Stimulated activated memory B cell treated with anti-CD40 and anti-IgM and Interleukin-4, amounts not matched to agents 10 μg/mL and 1 μg/mL and 100 μg/mL, for 72 hours (primary cell): ENCODE data around the gene PSEN1.
"Not testable (repeated sequence)": the region's sequence is repeated elsewhere in the genome, so short reads cannot be mapped to it uniquely, and the experiment has no call there.

ENCODE experiments used
- ATAC-seq: fragments of 150-1000 bp; cut with Tn5 transposase; 2 replicates; pipeline ENCODE4 v1.10.0; 2021
- H3K27ac Mint-ChIP-seq: one replicate; pipeline ENCODE4 v1.8.0; 2022; ENCODE audit warnings: mild to moderate bottlenecking, mixed read lengths
- H3K27me3 Mint-ChIP-seq: one replicate; pipeline ENCODE4 v1.8.0; 2022; ENCODE audit warnings: mixed read lengths
- H3K36me3 Mint-ChIP-seq: one replicate; pipeline ENCODE4 v1.8.0; 2022; ENCODE audit warnings: mixed read lengths
- H3K4me1 Mint-ChIP-seq: one replicate; pipeline ENCODE4 v1.8.0; 2022; ENCODE audit warnings: mixed read lengths
- H3K4me3 Mint-ChIP-seq: one replicate; pipeline ENCODE4 v1.8.0; 2022; ENCODE audit warnings: mild to moderate bottlenecking, moderate library complexity, mixed read lengths
- H3K9me3 Mint-ChIP-seq: one replicate; pipeline ENCODE4 v1.8.0; 2022; ENCODE audit warnings: mixed read lengths

Gene PSEN1

GRCh38 chr14:73143003-73143402, 6.7 kb downstream of the PSEN1 start:
- Mint-ChIP-seq H3K4me3 (no peak overlapping the region), H3K36me3 (peaks cover 17% of the 10 kb centered on the region), H3K27me3 (no peaks in the 10 kb centered on the region), H3K27ac (peak overlapping the region; percentile 44), H3K4me1 (peaks cover 42% of the 10 kb centered on the region), H3K9me3 (no peaks in the 10 kb centered on the region)
- ATAC-seq, result no peak

GRCh38 chr14:73143617-73144016, 7.3 kb downstream of the PSEN1 start:
- Mint-ChIP-seq H3K27me3 (no peaks in the 10 kb centered on the region), H3K9me3 (no peaks in the 10 kb centered on the region), H3K36me3 (peaks cover 23% of the 10 kb centered on the region), H3K4me1 (peaks cover 42% of the 10 kb centered on the region), H3K4me3 (no peak overlapping the region), H3K27ac (peak overlapping the region; percentile 44)
- ATAC-seq, result no peak

- Mint-ChIP-seq H3K4me1 (peaks cover 42% of the 10 kb centered on the region), H3K27ac (no peak overlapping the region), H3K4me3 (no peak overlapping the region), H3K27me3 (no peaks in the 10 kb centered on the region), H3K9me3 (no peaks in the 10 kb centered on the region), H3K36me3 (peaks cover 30% of the 10 kb centered on the region)
- no peak for ATAC-seq
Observed at GRCh38 chr14:73145371-73145770, 9.1 kb downstream of the PSEN1 start.

GRCh38 chr14:73146111-73146510, 9.8 kb downstream of the PSEN1 start:
- H3K4me1 Mint-ChIP-seq, result peaks cover 35% of the 10 kb centered on the region
- no peak for ATAC-seq
- no peaks in the 10 kb centered on the region for H3K27me3 Mint-ChIP-seq
- H3K36me3 Mint-ChIP-seq, result peaks cover 25% of the 10 kb centered on the region
- no peaks in the 10 kb centered on the region for H3K9me3 Mint-ChIP-seq
- no peak overlapping the region for H3K4me3 Mint-ChIP-seq
- no peak overlapping the region for H3K27ac Mint-ChIP-seq

GRCh38 chr14:73149753-73150152, 13.4 kb downstream of the PSEN1 start:
- no peak overlapping the region for H3K27ac Mint-ChIP-seq
- no peak overlapping the region for H3K4me3 Mint-ChIP-seq
- H3K4me1 Mint-ChIP-seq, result peaks cover 15% of the 10 kb centered on the region
- no peaks in the 10 kb centered on the region for H3K9me3 Mint-ChIP-seq
- no peaks in the 10 kb centered on the region for H3K27me3 Mint-ChIP-seq
- H3K36me3 Mint-ChIP-seq, result peaks cover 28% of the 10 kb centered on the region
- ATAC-seq, result no peak

- Mint-ChIP-seq H3K9me3 (no peaks in the 10 kb centered on the region), H3K36me3 (peaks cover 40% of the 10 kb centered on the region), H3K4me1 (no peaks in the 10 kb centered on the region), H3K27ac (no peak overlapping the region), H3K27me3 (no peaks in the 10 kb centered on the region), H3K4me3 (no peak overlapping the region)
- no peak for ATAC-seq
Observed at GRCh38 chr14:73153272-73153671, 17.0 kb downstream of the PSEN1 start.

- Mint-ChIP-seq H3K36me3 (peaks cover 71% of the 10 kb centered on the region), H3K9me3 (no peaks in the 10 kb centered on the region), H3K4me3 (no peak overlapping the region), H3K4me1 (no peaks in the 10 kb centered on the region), H3K27me3 (no peaks in the 10 kb centered on the region), H3K27ac (no peak overlapping the region)
- no peak for ATAC-seq
Observed at GRCh38 chr14:73162251-73162650, 25.9 kb downstream of the PSEN1 start.

GRCh38 chr14:73166399-73166798, 30.1 kb downstream of the PSEN1 start:
- H3K4me1 Mint-ChIP-seq, result no peaks in the 10 kb centered on the region
- no peaks in the 10 kb centered on the region for H3K27me3 Mint-ChIP-seq
- H3K27ac Mint-ChIP-seq, result no peak overlapping the region
- no peaks in the 10 kb centered on the region for H3K9me3 Mint-ChIP-seq
- ATAC-seq, result no peak
- no peak overlapping the region for H3K4me3 Mint-ChIP-seq
- peaks cover 65% of the 10 kb centered on the region for H3K36me3 Mint-ChIP-seq

- no peak overlapping the region for H3K27ac Mint-ChIP-seq
- no peaks in the 10 kb centered on the region for H3K4me1 Mint-ChIP-seq
- H3K27me3 Mint-ChIP-seq, result no peaks in the 10 kb centered on the region
- no peaks in the 10 kb centered on the region for H3K9me3 Mint-ChIP-seq
- no peak overlapping the region for H3K4me3 Mint-ChIP-seq
- peaks cover 65% of the 10 kb centered on the region for H3K36me3 Mint-ChIP-seq
- no peak for ATAC-seq
Observed at GRCh38 chr14:73167727-73168126, 31.4 kb downstream of the PSEN1 start.

- no peaks in the 10 kb centered on the region for H3K4me1 Mint-ChIP-seq
- H3K4me3 Mint-ChIP-seq, result no peak overlapping the region
- no peak overlapping the region for H3K27ac Mint-ChIP-seq
- peaks cover 68% of the 10 kb centered on the region for H3K36me3 Mint-ChIP-seq
- H3K27me3 Mint-ChIP-seq, result no peaks in the 10 kb centered on the region
- no peaks in the 10 kb centered on the region for H3K9me3 Mint-ChIP-seq
- no peak for ATAC-seq
Observed at GRCh38 chr14:73168274-73168673, 32.0 kb downstream of the PSEN1 start.

- Mint-ChIP-seq H3K4me3 (no peak overlapping the region), H3K27me3 (no peaks in the 10 kb centered on the region), H3K9me3 (no peaks in the 10 kb centered on the region), H3K36me3 (peaks cover 68% of the 10 kb centered on the region), H3K4me1 (no peaks in the 10 kb centered on the region), H3K27ac (no peak overlapping the region)
- no peak for ATAC-seq
Observed at GRCh38 chr14:73168691-73169090, 32.4 kb downstream of the PSEN1 start.

- H3K4me1 Mint-ChIP-seq, H3K27me3 Mint-ChIP-seq, H3K27ac Mint-ChIP-seq, H3K9me3 Mint-ChIP-seq, H3K4me3 Mint-ChIP-seq, ATAC-seq: not testable (repeated sequence)
- peaks cover 68% of the 10 kb centered on the region for H3K36me3 Mint-ChIP-seq
Observed at GRCh38 chr14:73169855-73170254, 33.5 kb downstream of the PSEN1 start.

GRCh38 chr14:73170686-73171085, 34.4 kb downstream of the PSEN1 start:
- Mint-ChIP-seq H3K27ac (no peak overlapping the region), H3K4me1 (no peaks in the 10 kb centered on the region), H3K9me3 (no peaks in the 10 kb centered on the region), H3K4me3 (no peak overlapping the region), H3K36me3 (peaks cover 69% of the 10 kb centered on the region), H3K27me3 (no peaks in the 10 kb centered on the region)
- no peak for ATAC-seq

GRCh38 chr14:73172500-73172899, 36.2 kb downstream of the PSEN1 start:
- Mint-ChIP-seq H3K27me3 (no peaks in the 10 kb centered on the region), H3K4me3 (no peak overlapping the region), H3K27ac (no peak overlapping the region), H3K4me1 (no peaks in the 10 kb centered on the region), H3K36me3 (peaks cover 76% of the 10 kb centered on the region), H3K9me3 (no peaks in the 10 kb centered on the region)
- ATAC-seq, result no peak

- H3K27me3 Mint-ChIP-seq, result no peaks in the 10 kb centered on the region
- no peaks in the 10 kb centered on the region for H3K4me1 Mint-ChIP-seq
- H3K36me3 Mint-ChIP-seq, result peaks cover 74% of the 10 kb centered on the region
- H3K4me3 Mint-ChIP-seq, result no peak overlapping the region
- ATAC-seq, result no peak
- no peaks in the 10 kb centered on the region for H3K9me3 Mint-ChIP-seq
- no peak overlapping the region for H3K27ac Mint-ChIP-seq
Observed at GRCh38 chr14:73173092-73173735, 36.9 kb downstream of the PSEN1 start.

GRCh38 chr14:73176685-73177084, 40.4 kb downstream of the PSEN1 start:
- no peak overlapping the region for H3K4me3 Mint-ChIP-seq
- no peaks in the 10 kb centered on the region for H3K4me1 Mint-ChIP-seq
- no peak for ATAC-seq
- H3K27ac Mint-ChIP-seq, result no peak overlapping the region
- no peaks in the 10 kb centered on the region for H3K9me3 Mint-ChIP-seq
- H3K27me3 Mint-ChIP-seq, result no peaks in the 10 kb centered on the region
- H3K36me3 Mint-ChIP-seq, result peaks cover 55% of the 10 kb centered on the region

- Mint-ChIP-seq H3K9me3 (no peaks in the 10 kb centered on the region), H3K4me1 (no peaks in the 10 kb centered on the region), H3K27me3 (no peaks in the 10 kb centered on the region), H3K27ac (no peak overlapping the region), H3K4me3 (no peak overlapping the region), H3K36me3 (peaks cover 30% of the 10 kb centered on the region)
- no peak for ATAC-seq
Observed at GRCh38 chr14:73180385-73180805, 44.1 kb downstream of the PSEN1 start.
